Stimulated activated effector memory CD8-positive, alpha-beta T cell treated with anti-CD3 and anti-CD28 coated beads, Interleukin-12 subunit alpha, Interleukin-12 subunit beta, amount 100 ng/mL, for 72 hours (primary cell): ENCODE measurements around the gene WNT7A.

ENCODE experiments used
- ATAC-seq: fragments of 150-1000 bp; cut with Tn5 transposase; 2 replicates; pipeline ENCODE4 v1.10.0; 2021
- DNase-seq, 2 donors: peaks; one replicate each; pipeline ENCODE4 v3.0.0; 2021 to 2022; ENCODE audit warnings: low spot score in 2 of 2
- H3K27ac Mint-ChIP-seq: one replicate; pipeline ENCODE4 v1.8.0; 2022; ENCODE audit warnings: mild to moderate bottlenecking, mixed read lengths
- H3K36me3 Mint-ChIP-seq: one replicate; pipeline ENCODE4 v1.8.0; 2022; ENCODE audit warnings: mild to moderate bottlenecking, mixed read lengths
- H3K4me1 Mint-ChIP-seq: one replicate; pipeline ENCODE4 v1.8.0; 2022; ENCODE audit warnings: mixed read lengths
- H3K4me3 Mint-ChIP-seq: one replicate; pipeline ENCODE4 v1.8.0; 2022; ENCODE audit warnings: mild to moderate bottlenecking, mixed read lengths
- H3K9me3 Mint-ChIP-seq: one replicate; pipeline ENCODE4 v1.8.0; 2022; ENCODE audit warnings: mixed read lengths

WNT7A gene

GRCh38 chr3:13793451-13793850, 86.4 kb downstream of the WNT7A start:
- H3K36me3 Mint-ChIP-seq: no peaks in the 10 kb centered on the region
- no peak overlapping the region for H3K4me3 Mint-ChIP-seq
- DNase-seq: no peak
- ATAC-seq: no peak
- H3K4me1 Mint-ChIP-seq: no peaks in the 10 kb centered on the region
- H3K9me3 Mint-ChIP-seq: no peaks in the 10 kb centered on the region
- H3K27ac Mint-ChIP-seq: no peak overlapping the region

GRCh38 chr3:13792512-13793371, 87.1 kb downstream of the WNT7A start:
- no peaks in the 10 kb centered on the region for H3K36me3 Mint-ChIP-seq
- no peaks in the 10 kb centered on the region for H3K4me1 Mint-ChIP-seq
- H3K9me3 Mint-ChIP-seq: no peaks in the 10 kb centered on the region
- DNase-seq: no peak
- ATAC-seq: no peak
- no peak overlapping the region for H3K27ac Mint-ChIP-seq
- H3K4me3 Mint-ChIP-seq: no peak overlapping the region

GRCh38 chr3:13792051-13792490, 87.8 kb downstream of the WNT7A start:
- DNase-seq (no peak), ATAC-seq (no peak)
- Mint-ChIP-seq H3K9me3 (no peaks in the 10 kb centered on the region), H3K4me1 (no peaks in the 10 kb centered on the region), H3K4me3 (no peak overlapping the region), H3K27ac (no peak overlapping the region), H3K36me3 (no peaks in the 10 kb centered on the region)

GRCh38 chr3:13791198-13792050, 88.4 kb downstream of the WNT7A start:
- no peak overlapping the region for H3K4me3 Mint-ChIP-seq

GRCh38 chr3:13790376-13791197, 89.3 kb downstream of the WNT7A start:
- H3K4me3 Mint-ChIP-seq: no peak overlapping the region

More at GRCh38 chr3:13791198-13792050, 88.4 kb downstream of the WNT7A start:
- ATAC-seq: no peak
- Mint-ChIP-seq H3K36me3 (no peaks in the 10 kb centered on the region), H3K27ac (no peak overlapping the region), H3K4me1 (no peaks in the 10 kb centered on the region), H3K9me3 (no peaks in the 10 kb centered on the region)
- no peak for DNase-seq

GRCh38 chr3:13788522-13789424, 91.1 kb downstream of the WNT7A start:
- no peak for ATAC-seq
- Mint-ChIP-seq H3K4me3 (no peak overlapping the region), H3K36me3 (no peaks in the 10 kb centered on the region), H3K27ac (no peak overlapping the region), H3K9me3 (no peaks in the 10 kb centered on the region), H3K4me1 (no peaks in the 10 kb centered on the region)
- DNase-seq: no peak

More at GRCh38 chr3:13790376-13791197, 89.3 kb downstream of the WNT7A start:
- Mint-ChIP-seq H3K4me1 (no peaks in the 10 kb centered on the region), H3K36me3 (no peaks in the 10 kb centered on the region), H3K27ac (no peak overlapping the region), H3K9me3 (no peaks in the 10 kb centered on the region)
- ATAC-seq (no peak), DNase-seq (no peak)

- ATAC-seq (no peak), DNase-seq (no peak)
- Mint-ChIP-seq H3K4me3 (no peak overlapping the region), H3K36me3 (no peaks in the 10 kb centered on the region), H3K9me3 (no peaks in the 10 kb centered on the region), H3K4me1 (peaks cover 2% of the 10 kb centered on the region), H3K27ac (no peak overlapping the region)
Measured at GRCh38 chr3:13787533-13788132, 92.2 kb downstream of the WNT7A start.

- Mint-ChIP-seq H3K4me1 (peaks cover 6% of the 10 kb centered on the region), H3K27ac (no peak overlapping the region), H3K36me3 (no peaks in the 10 kb centered on the region), H3K9me3 (no peaks in the 10 kb centered on the region), H3K4me3 (no peak overlapping the region)
- DNase-seq (no peak), ATAC-seq (no peak)
Measured at GRCh38 chr3:13786811-13787210, 93.1 kb downstream of the WNT7A start.

GRCh38 chr3:13785853-13786436, 93.9 kb downstream of the WNT7A start:
- Mint-ChIP-seq H3K27ac (no peak overlapping the region), H3K4me3 (no peak overlapping the region), H3K36me3 (no peaks in the 10 kb centered on the region), H3K9me3 (no peaks in the 10 kb centered on the region), H3K4me1 (peaks cover 6% of the 10 kb centered on the region)
- DNase-seq (no peak), ATAC-seq (no peak)

GRCh38 chr3:13785351-13785750, 94.5 kb downstream of the WNT7A start:
- Mint-ChIP-seq H3K36me3 (no peaks in the 10 kb centered on the region), H3K9me3 (no peaks in the 10 kb centered on the region), H3K27ac (no peak overlapping the region), H3K4me3 (no peak overlapping the region), H3K4me1 (peaks cover 6% of the 10 kb centered on the region)
- ATAC-seq (no peak), DNase-seq (no peak)

- Mint-ChIP-seq H3K27ac (no peak overlapping the region), H3K9me3 (no peaks in the 10 kb centered on the region), H3K4me1 (peaks cover 6% of the 10 kb centered on the region), H3K4me3 (no peak overlapping the region), H3K36me3 (no peaks in the 10 kb centered on the region)
- DNase-seq (no peak), ATAC-seq (no peak)
Measured at GRCh38 chr3:13783476-13783875, 96.4 kb downstream of the WNT7A start.

- H3K4me3 Mint-ChIP-seq: no peak overlapping the region
- DNase-seq (no peak), ATAC-seq (no peak)
- peaks cover 6% of the 10 kb centered on the region for H3K4me1 Mint-ChIP-seq
- no peaks in the 10 kb centered on the region for H3K9me3 Mint-ChIP-seq
- no peak overlapping the region for H3K27ac Mint-ChIP-seq
- H3K36me3 Mint-ChIP-seq: no peaks in the 10 kb centered on the region
Measured at GRCh38 chr3:13782501-13782900, 97.4 kb downstream of the WNT7A start.

- Mint-ChIP-seq H3K9me3 (no peaks in the 10 kb centered on the region), H3K4me3 (no peak overlapping the region), H3K36me3 (no peaks in the 10 kb centered on the region), H3K27ac (no peak overlapping the region), H3K4me1 (peaks cover 6% of the 10 kb centered on the region)
- ATAC-seq (no peak), DNase-seq (no peak)
Measured at GRCh38 chr3:13781417-13781816, 98.5 kb downstream of the WNT7A start.
